SK-N-SH (cell line): ENCODE results near the gene ZC3H12C. TPM values are rescaled to one million over a fixed set of nuclear protein-coding genes. Genes with fewer than 3 reads are reported as not detected.

Experiments used
- CTCF ChIA-PET: fragments of 300-600, 350-600 bp; formaldehyde crosslinking; extraction: SDS; loops from one replicate; lab custom pipeline; 2021; lab: Yijun Ruan, JAX
- POLR2A ChIA-PET: fragments of 350-600 bp; sonication (Branson Sonifier 250); formaldehyde crosslinking; extraction: SDS; loops from one replicate; lab custom pipeline; 2020; ENCODE audit warnings: antibody characterized with exemption, inconsistent platforms; lab: Yijun Ruan, JAX
- DNase-seq: peaks from one replicate; pipeline ENCODE4 v3.0.0; 2012
- H2AFZ ChIP-seq: fragments of 200-600 bp; sonication (generic); 2 replicates; pipeline ENCODE4 v1.8.1; 2016; ENCODE audit warnings: antibody characterized with exemption, mild to moderate bottlenecking, low read depth
- H3F3A ChIP-seq: fragments of 200-600 bp; sonication (generic); replicated peaks from 2 replicates; pipeline ENCODE3; 2016; ENCODE audit warnings: antibody characterized with exemption, mild to moderate bottlenecking; ENCODE audit not compliant: insufficient read depth
- H3K27ac ChIP-seq, 2 experiments: fragments of 200-500 bp in 1 of 2; fragments of 200-600 bp in 1 of 2; sonication (Bioruptor generic) in 1 of 2; sonication (generic), shearing (Covaris generic) in 1 of 2; 2 replicates each; pipeline versions ENCODE4 v1.5.1 to v1.6.1; 2014 to 2016; ENCODE audit warnings: low read depth in 2 of 2, inconsistent platforms in 1 of 2, low read length in 1 of 2, mild to moderate bottlenecking in 1 of 2, mixed read lengths in 1 of 2
- H3K27me3 ChIP-seq: fragments of 200-600 bp; sonication (generic), shearing (Covaris generic); 2 replicates; pipeline ENCODE4 v1.6.1; 2016; ENCODE audit warnings: mixed run types; ENCODE audit not compliant: insufficient read depth
- H3K36me3 ChIP-seq, 2 experiments: fragments of 200-500 bp in 1 of 2; fragments of 200-600 bp in 1 of 2; sonication (Bioruptor generic) in 1 of 2; sonication (generic) in 1 of 2; replicated peaks in 1 of 2; 2 replicates each; pipeline versions ENCODE3 to v1.5.1; 2014 to 2016; ENCODE audit warnings: low read length in 1 of 2, mild to moderate bottlenecking in 1 of 2; ENCODE audit not compliant: insufficient read depth in 2 of 2, control insufficient read depth in 1 of 2
- H3K4me1 ChIP-seq, 2 experiments: fragments of 200-500 bp in 1 of 2; fragments of 200-600 bp in 1 of 2; sonication (Bioruptor generic) in 1 of 2; sonication (generic), shearing (Covaris generic) in 1 of 2; 2 replicates each; pipeline versions ENCODE4 v1.5.1 to v1.6.1; 2014 to 2016; ENCODE audit warnings: low read depth in 1 of 2, low read length in 1 of 2, mixed run types in 1 of 2; ENCODE audit not compliant: insufficient read depth in 2 of 2, control insufficient read depth in 1 of 2
- H3K4me2 ChIP-seq: fragments of 200-600 bp; sonication (generic), shearing (Covaris generic); 2 replicates; pipeline ENCODE4 v1.6.1; 2017; ENCODE audit warnings: mixed run types
- H3K4me3 ChIP-seq, 2 experiments: fragments of 200-500 bp in 1 of 2; fragments of 200-600 bp in 1 of 2; sonication (Bioruptor generic) in 1 of 2; sonication (generic), shearing (Covaris generic) in 1 of 2; 2 replicates each; pipeline versions ENCODE4 v1.5.1 to v1.8.1; 2014 to 2016; ENCODE audit warnings: low read depth in 2 of 2, inconsistent platforms in 1 of 2, low read length in 1 of 2, mild to moderate bottlenecking in 1 of 2, mixed read lengths in 1 of 2, moderate library complexity in 1 of 2
- H3K79me2 ChIP-seq: fragments of 200-600 bp; sonication (generic); 2 replicates; pipeline ENCODE4 v1.8.1; 2017; ENCODE audit warnings: mild to moderate bottlenecking; ENCODE audit not compliant: insufficient read depth
- H3K9ac ChIP-seq: fragments of 200-600 bp; sonication (generic); 2 replicates; pipeline ENCODE4 v1.6.1; 2017; ENCODE audit warnings: mixed run types
- H3K9me2 ChIP-seq: fragments of 200-600 bp; sonication (generic); 2 replicates; pipeline ENCODE4 v1.6.1; 2017; ENCODE audit warnings: mixed run types
- H3K9me3 ChIP-seq: fragments of 200-600 bp; sonication (generic); 2 replicates; pipeline ENCODE4 v1.6.1; 2017; ENCODE audit warnings: mixed run types, mild to moderate bottlenecking, moderate library complexity
- H4K20me1 ChIP-seq: fragments of 200-600 bp; sonication (generic); 2 replicates; pipeline ENCODE4 v1.6.1; 2017; ENCODE audit warnings: mild to moderate bottlenecking, mixed run types; ENCODE audit not compliant: insufficient read depth
- ELF1 ChIP-seq: IDR thresholded peaks from 2 replicates; pipeline ENCODE4 v1.4.0; 2012
- EP300 ChIP-seq, 2 experiments: IDR thresholded peaks; 2 replicates each; pipeline versions ENCODE4 v1.4.0 to v1.6.1; 2012; ENCODE audit warnings: borderline replicate concordance in 1 of 2, low read depth in 1 of 2, low read length in 1 of 2
- FOXJ3 ChIP-seq: sonication (generic); formaldehyde crosslinking; IDR thresholded peaks from 2 replicates; pipeline ENCODE4 v1.5.1; 2020; ENCODE audit warnings: mild to moderate bottlenecking, missing genetic modification reagents
- JUND ChIP-seq: IDR thresholded peaks from 2 replicates; pipeline ENCODE4 v1.4.0; 2012
- MXI1 ChIP-seq: IDR thresholded peaks from 2 replicates; pipeline ENCODE4 v1.6.1; 2012; ENCODE audit warnings: mild to moderate bottlenecking, low read depth, low read length, improper control_type of control experiment
- NRF1 ChIP-seq: IDR thresholded peaks from 2 replicates; pipeline ENCODE4 v1.6.1; 2012; ENCODE audit warnings: low read depth, mild to moderate bottlenecking, low read length
- PBX3 ChIP-seq: IDR thresholded peaks from 2 replicates; pipeline ENCODE4; 2012
- RFX5 ChIP-seq: IDR thresholded peaks from 2 replicates; pipeline ENCODE4 v1.6.1; 2012; ENCODE audit warnings: mild to moderate bottlenecking, improper control_type of control experiment, low read length
- SIN3A ChIP-seq: IDR thresholded peaks from 2 replicates; pipeline ENCODE4 v1.6.1; 2012; ENCODE audit warnings: low read depth, mild to moderate bottlenecking, low read length, moderate library complexity, borderline replicate concordance
- SMC3 ChIP-seq: IDR thresholded peaks from 2 replicates; pipeline ENCODE4 v1.6.1; 2012; ENCODE audit warnings: low read depth, low read length, improper control_type of control experiment
- TEAD4 ChIP-seq: IDR thresholded peaks from 2 replicates; pipeline ENCODE4 v1.4.0; 2012; ENCODE audit warnings: mild to moderate bottlenecking, borderline replicate concordance; ENCODE audit not compliant: insufficient read depth
- YY1 ChIP-seq: IDR thresholded peaks from 2 replicates; pipeline ENCODE4 v1.4.0; 2012; ENCODE audit warnings: low read depth, mild to moderate bottlenecking
- ZBTB33 ChIP-seq: IDR thresholded peaks from 2 replicates; pipeline ENCODE4 v1.4.0; 2012; ENCODE audit warnings: low read depth, borderline replicate concordance
- WGBS: methylation state at CpG from one replicate; pipeline ENCODE4 v1.1.6; 2017; ENCODE audit warnings: low lambda C conversion rate; 5-methylcytosine and 5-hydroxymethylcytosine counted together
- polyA plus RNA-seq, 3 experiments: library from polyadenylated mRNA; depleted of rRNA; stranded (reverse); fragments of >200 nt; gene quantifications; 2 replicates each; pipeline ENCODE4 v1.2.3, GENCODE V29; 2012

The ZC3H12C gene
- polyA plus RNA-seq, 1 of the 3 experiments (the other 2 are of a cell fraction), result 2.8 TPM

GRCh38 chr11:110088535-110089344 lies 4.5 kb upstream of the ZC3H12C start:
- CTCF ChIA-PET, result no interaction called here
- H3K4me2 ChIP-seq, result no peak overlapping the region
- WGBS, result 78% methylated on average over 5 of the region's 5 CpGs
- H3K79me2 ChIP-seq, result peaks cover 3% of the 10 kb centered on the region; the same call in 1 of the 2 replicates
- H3K9me3 ChIP-seq, result no peaks in the 10 kb centered on the region
- no peaks in the 10 kb centered on the region for H3K36me3 ChIP-seq
- no peak for DNase-seq
- no peak overlapping the region for H3K27ac ChIP-seq
- H3K9ac ChIP-seq, result no peak overlapping the region
- no peak overlapping the region for H3K4me3 ChIP-seq
- peaks cover 5 to 6% of the 10 kb centered on the region in 2 experiments; a peak in 2 of 4 replicates for H3K4me1 ChIP-seq
- H4K20me1 ChIP-seq, result no peaks in the 10 kb centered on the region
- no peak overlapping the region; the same call in 1 of the 2 replicates for H2AFZ ChIP-seq
- TF ChIP-seq SIN3A, result no peak
- no peak for TF ChIP-seq JUND
- TF ChIP-seq SMC3, result no peak
- TF ChIP-seq NRF1, result no peak
- no peak for TF ChIP-seq FOXJ3 (CRISPR knock-in tag)
- no peak for TF ChIP-seq RFX5
- TF ChIP-seq ZBTB33, result no peak
- TF ChIP-seq ELF1, result no peak
- no peak for TF ChIP-seq YY1
- H3K9me2 ChIP-seq, result no peaks in the 10 kb centered on the region
- H3F3A ChIP-seq, result no peaks in the 10 kb centered on the region
- H3K27me3 ChIP-seq, result no peaks in the 10 kb centered on the region
- POLR2A ChIA-PET, result no interaction called here

GRCh38 chr11:110089617-110090282 lies 3.4 kb upstream of the ZC3H12C start:
- WGBS, result 74% methylated on average over 5 of the region's 5 CpGs
- no peak overlapping the region for H3K4me3 ChIP-seq
- POLR2A ChIA-PET, result no interaction called here

More at GRCh38 chr11:110089617-110090282, 3.4 kb upstream of the ZC3H12C start:
- H3K27ac ChIP-seq, result no peak overlapping the region
- no peaks in the 10 kb centered on the region for H3K9me2 ChIP-seq
- H3F3A ChIP-seq, result peaks cover 6% of the 10 kb centered on the region
- CTCF ChIA-PET, result no interaction called here
- no peaks in the 10 kb centered on the region for H3K9me3 ChIP-seq
- TF ChIP-seq TEAD4, result no peak
- no peak for TF ChIP-seq PBX3
- no peak for TF ChIP-seq EP300 (IDR thresholded peaks at IDR 0.05; ENCODE audit: borderline replicate concordance in 1 of 2, low read depth in 1 of 2, low read length in 1 of 2)
- TF ChIP-seq MXI1, result no peak
- TF ChIP-seq, all 33 proteins: peak for 0
- H3K4me1 ChIP-seq, result peaks cover 5 to 9% of the 10 kb centered on the region in 2 experiments; a peak in 3 of 4 replicates
- no peak for DNase-seq
- H2AFZ ChIP-seq, result no peak overlapping the region
- H3K79me2 ChIP-seq, result peaks cover 13% of the 10 kb centered on the region
- no peak overlapping the region for H3K4me2 ChIP-seq
- H3K36me3 ChIP-seq, result no peaks in the 10 kb centered on the region
- H4K20me1 ChIP-seq, result no peaks in the 10 kb centered on the region
- no peaks in the 10 kb centered on the region for H3K27me3 ChIP-seq
- no peak overlapping the region for H3K9ac ChIP-seq
